SK-N-SH (cell line): Measurements from ENCODE around the gene UBE2G1.
A peak's percentile ranks its signal among the peaks of the same experiment; 100 is the strongest.

Source experiments
- GABPA ChIP-seq: IDR thresholded peaks from 2 replicates; pipeline ENCODE4 v1.4.0; 2012; ENCODE audit warnings: low read depth, mild to moderate bottlenecking
- MXI1 ChIP-seq: IDR thresholded peaks from 2 replicates; pipeline ENCODE4 v1.6.1; 2012; ENCODE audit warnings: mild to moderate bottlenecking, low read depth, low read length, improper control_type of control experiment
- NRF1 ChIP-seq: IDR thresholded peaks from 2 replicates; pipeline ENCODE4 v1.6.1; 2012; ENCODE audit warnings: low read depth, mild to moderate bottlenecking, low read length
- POLR2AphosphoS5 ChIP-seq: IDR thresholded peaks from 2 replicates; pipeline ENCODE4 v1.6.1; 2012; ENCODE audit warnings: low read depth, low read length
- TAF1 ChIP-seq: IDR thresholded peaks from 2 replicates; pipeline ENCODE4 v1.6.1; 2012; ENCODE audit warnings: low read depth, mild to moderate bottlenecking, low read length, moderate library complexity, borderline replicate concordance
- TCF12 ChIP-seq: IDR thresholded peaks from 2 replicates; pipeline ENCODE4 v1.4.0; 2012
- TF ChIP-seq, protein P1 (sequence below): fragments of 200-600 bp; sonication (generic); IDR thresholded peaks from 2 replicates; pipeline ENCODE4 v1.6.1; 2017; ENCODE audit warnings: antibody characterized with exemption, mild to moderate bottlenecking, moderate library complexity
- TF ChIP-seq, protein P2 (sequence below): fragments of 150-350 bp; IDR thresholded peaks from 2 replicates; pipeline ENCODE4 v1.6.1; 2017; ENCODE audit warnings: antibody characterized with exemption, low read length, low read depth, borderline replicate concordance
- TF ChIP-seq, protein P3 (sequence below): IDR thresholded peaks from 2 replicates; pipeline ENCODE4 v1.6.1; 2012; ENCODE audit warnings: mild to moderate bottlenecking, low read depth, low read length, moderate library complexity

DNA sequence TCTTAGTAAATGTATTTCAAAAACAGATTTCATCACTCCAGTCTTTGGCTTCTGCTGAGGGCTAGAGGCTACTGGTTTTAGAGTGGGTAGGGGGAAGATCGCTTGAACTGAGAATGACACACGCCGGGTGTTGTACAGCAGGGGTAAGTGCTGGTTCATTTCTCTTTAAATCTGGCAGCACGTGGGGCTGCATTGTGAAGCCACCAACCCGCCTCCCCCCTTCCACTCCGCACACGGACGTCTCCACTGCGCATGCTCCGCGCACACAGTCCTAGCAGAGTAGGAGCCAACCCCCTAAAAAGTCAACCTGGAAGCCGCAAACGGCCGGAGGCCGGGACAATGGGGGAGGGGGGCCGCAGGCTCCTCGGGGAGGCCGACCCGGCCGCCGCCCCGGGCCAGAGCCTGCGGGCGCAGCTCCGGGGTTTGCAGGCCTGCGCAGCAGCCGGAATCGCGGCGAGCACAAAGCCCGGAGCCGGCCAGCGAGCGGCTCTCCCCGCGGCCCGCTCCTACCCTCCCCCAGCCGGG lies 1.3 kb downstream of the UBE2G1 start:
- TF ChIP-seq, protein P1, sequence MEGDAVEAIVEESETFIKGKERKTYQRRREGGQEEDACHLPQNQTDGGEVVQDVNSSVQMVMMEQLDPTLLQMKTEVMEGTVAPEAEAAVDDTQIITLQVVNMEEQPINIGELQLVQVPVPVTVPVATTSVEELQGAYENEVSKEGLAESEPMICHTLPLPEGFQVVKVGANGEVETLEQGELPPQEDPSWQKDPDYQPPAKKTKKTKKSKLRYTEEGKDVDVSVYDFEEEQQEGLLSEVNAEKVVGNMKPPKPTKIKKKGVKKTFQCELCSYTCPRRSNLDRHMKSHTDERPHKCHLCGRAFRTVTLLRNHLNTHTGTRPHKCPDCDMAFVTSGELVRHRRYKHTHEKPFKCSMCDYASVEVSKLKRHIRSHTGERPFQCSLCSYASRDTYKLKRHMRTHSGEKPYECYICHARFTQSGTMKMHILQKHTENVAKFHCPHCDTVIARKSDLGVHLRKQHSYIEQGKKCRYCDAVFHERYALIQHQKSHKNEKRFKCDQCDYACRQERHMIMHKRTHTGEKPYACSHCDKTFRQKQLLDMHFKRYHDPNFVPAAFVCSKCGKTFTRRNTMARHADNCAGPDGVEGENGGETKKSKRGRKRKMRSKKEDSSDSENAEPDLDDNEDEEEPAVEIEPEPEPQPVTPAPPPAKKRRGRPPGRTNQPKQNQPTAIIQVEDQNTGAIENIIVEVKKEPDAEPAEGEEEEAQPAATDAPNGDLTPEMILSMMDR: no peak
- TF ChIP-seq, protein P2, sequence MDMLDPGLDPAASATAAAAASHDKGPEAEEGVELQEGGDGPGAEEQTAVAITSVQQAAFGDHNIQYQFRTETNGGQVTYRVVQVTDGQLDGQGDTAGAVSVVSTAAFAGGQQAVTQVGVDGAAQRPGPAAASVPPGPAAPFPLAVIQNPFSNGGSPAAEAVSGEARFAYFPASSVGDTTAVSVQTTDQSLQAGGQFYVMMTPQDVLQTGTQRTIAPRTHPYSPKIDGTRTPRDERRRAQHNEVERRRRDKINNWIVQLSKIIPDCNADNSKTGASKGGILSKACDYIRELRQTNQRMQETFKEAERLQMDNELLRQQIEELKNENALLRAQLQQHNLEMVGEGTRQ: peak; percentile 65; the same call in 1 of the 2 replicates
- TF ChIP-seq TAF1: no peak; the same call in 1 of the 2 replicates
- TF ChIP-seq TCF12: no peak; the same call in 1 of the 2 replicates
- peak; percentile 95 for TF ChIP-seq NRF1
- no peak for TF ChIP-seq GABPA
- TF ChIP-seq MXI1: peak; percentile 99
- peak; percentile 79 for TF ChIP-seq POLR2AphosphoS5
- TF ChIP-seq, protein P3, sequence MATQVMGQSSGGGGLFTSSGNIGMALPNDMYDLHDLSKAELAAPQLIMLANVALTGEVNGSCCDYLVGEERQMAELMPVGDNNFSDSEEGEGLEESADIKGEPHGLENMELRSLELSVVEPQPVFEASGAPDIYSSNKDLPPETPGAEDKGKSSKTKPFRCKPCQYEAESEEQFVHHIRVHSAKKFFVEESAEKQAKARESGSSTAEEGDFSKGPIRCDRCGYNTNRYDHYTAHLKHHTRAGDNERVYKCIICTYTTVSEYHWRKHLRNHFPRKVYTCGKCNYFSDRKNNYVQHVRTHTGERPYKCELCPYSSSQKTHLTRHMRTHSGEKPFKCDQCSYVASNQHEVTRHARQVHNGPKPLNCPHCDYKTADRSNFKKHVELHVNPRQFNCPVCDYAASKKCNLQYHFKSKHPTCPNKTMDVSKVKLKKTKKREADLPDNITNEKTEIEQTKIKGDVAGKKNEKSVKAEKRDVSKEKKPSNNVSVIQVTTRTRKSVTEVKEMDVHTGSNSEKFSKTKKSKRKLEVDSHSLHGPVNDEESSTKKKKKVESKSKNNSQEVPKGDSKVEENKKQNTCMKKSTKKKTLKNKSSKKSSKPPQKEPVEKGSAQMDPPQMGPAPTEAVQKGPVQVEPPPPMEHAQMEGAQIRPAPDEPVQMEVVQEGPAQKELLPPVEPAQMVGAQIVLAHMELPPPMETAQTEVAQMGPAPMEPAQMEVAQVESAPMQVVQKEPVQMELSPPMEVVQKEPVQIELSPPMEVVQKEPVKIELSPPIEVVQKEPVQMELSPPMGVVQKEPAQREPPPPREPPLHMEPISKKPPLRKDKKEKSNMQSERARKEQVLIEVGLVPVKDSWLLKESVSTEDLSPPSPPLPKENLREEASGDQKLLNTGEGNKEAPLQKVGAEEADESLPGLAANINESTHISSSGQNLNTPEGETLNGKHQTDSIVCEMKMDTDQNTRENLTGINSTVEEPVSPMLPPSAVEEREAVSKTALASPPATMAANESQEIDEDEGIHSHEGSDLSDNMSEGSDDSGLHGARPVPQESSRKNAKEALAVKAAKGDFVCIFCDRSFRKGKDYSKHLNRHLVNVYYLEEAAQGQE: no peak
